SK-N-SH treated with all-trans-retinoic acid at 6 μM for 48 hours (cell line): Measurements from ENCODE around the gene PRIMPOL.

ENCODE experiments used
- ATAC-seq: fragments of 200-7000 bp; cut with Tn5 transposase; 3 replicates; pipeline ENCODE4 v1.9.1; 2020; ENCODE audit warnings: mild to moderate bottlenecking, moderate library complexity
- ARNTL ChIP-seq: fragments of 450-650 bp; formaldehyde crosslinking; IDR thresholded peaks from 2 replicates; pipeline ENCODE4 v1.5.0; 2020; ENCODE audit warnings: low read depth, mild to moderate bottlenecking, moderate library complexity, borderline replicate concordance
- BACH2 ChIP-seq: fragments of 250-450 bp; sonication (Bioruptor Pico); IDR thresholded peaks from 2 replicates; pipeline ENCODE4 v1.9.0; 2021; ENCODE audit warnings: mild to moderate bottlenecking, borderline replicate concordance
- CSDC2 ChIP-seq: fragments of 250-450 bp; sonication (Bioruptor Pico); IDR thresholded peaks from 2 replicates; pipeline ENCODE4 v1.5.0; 2020; ENCODE audit warnings: mild to moderate bottlenecking, moderate library complexity
- ESRRG ChIP-seq: fragments of 250-450 bp; sonication (Bioruptor Pico); IDR thresholded peaks from 2 replicates; pipeline ENCODE4 v1.6.1; 2021; ENCODE audit warnings: mild to moderate bottlenecking
- GLIS3 ChIP-seq: fragments of 250-450 bp; sonication (Bioruptor Pico); IDR thresholded peaks from 2 replicates; pipeline ENCODE4 v1.5.0; 2020; ENCODE audit warnings: mild to moderate bottlenecking, moderate library complexity
- ISL1 ChIP-seq: fragments of 250-450 bp; sonication (Bioruptor Pico); IDR thresholded peaks from 2 replicates; pipeline ENCODE4 v2.1.2; 2022; ENCODE audit warnings: mild to moderate bottlenecking, moderate library complexity
- OSR1 ChIP-seq: fragments of 250-450 bp; sonication (Bioruptor Pico); IDR thresholded peaks from 2 replicates; pipeline ENCODE4 v1.8.0; 2022; ENCODE audit warnings: moderate library complexity, mild to moderate bottlenecking, inconsistent platforms
- PPARA ChIP-seq: fragments of 250-450 bp; sonication (Bioruptor Pico); IDR thresholded peaks from 2 replicates; pipeline ENCODE4 v1.5.0; 2020; ENCODE audit warnings: mild to moderate bottlenecking, borderline replicate concordance
- RARB ChIP-seq: fragments of 250-450 bp; sonication (Bioruptor Pico); IDR thresholded peaks from 2 replicates; pipeline ENCODE4 v1.8.0; 2021; ENCODE audit warnings: mild to moderate bottlenecking, moderate library complexity
- SNAI2 ChIP-seq: fragments of 250-450 bp; sonication (Bioruptor Pico); IDR thresholded peaks from 2 replicates; pipeline ENCODE4 v1.5.0; 2020; ENCODE audit warnings: mild to moderate bottlenecking, moderate library complexity
- TCF4 ChIP-seq: fragments of 250-450 bp; sonication (Bioruptor Pico); IDR thresholded peaks from 2 replicates; pipeline ENCODE4 v1.8.0; 2021; ENCODE audit warnings: mild to moderate bottlenecking, moderate library complexity, borderline replicate concordance
- ZC3H10 ChIP-seq: fragments of 250-450 bp; sonication (Bioruptor Pico); IDR thresholded peaks from 2 replicates; pipeline ENCODE4 v1.5.1; 2021; ENCODE audit warnings: mild to moderate bottlenecking, moderate library complexity
- ZFP3 ChIP-seq: fragments of 250-450 bp; sonication (Bioruptor Pico); IDR thresholded peaks from 2 replicates; pipeline ENCODE4 v1.5.0; 2020; ENCODE audit warnings: mild to moderate bottlenecking, moderate library complexity
- ZFP30 ChIP-seq: fragments of 450-650 bp; formaldehyde crosslinking; IDR thresholded peaks from 2 replicates; pipeline ENCODE4 v1.5.0; 2022; ENCODE audit warnings: mild to moderate bottlenecking, moderate library complexity
- ZNF70 ChIP-seq: fragments of 450-650 bp; formaldehyde crosslinking; IDR thresholded peaks from 2 replicates; pipeline ENCODE4 v1.5.0; 2020; ENCODE audit warnings: mild to moderate bottlenecking, moderate library complexity
- ZNF8 ChIP-seq: fragments of 450-650 bp; formaldehyde crosslinking; IDR thresholded peaks from 2 replicates; pipeline ENCODE4 v1.5.0; 2020; ENCODE audit warnings: mild to moderate bottlenecking, moderate library complexity
- TF ChIP-seq, protein P1 (sequence below): fragments of 250-450 bp; sonication (Bioruptor Pico); IDR thresholded peaks from 2 replicates; pipeline ENCODE4 v1.8.0; 2020; ENCODE audit warnings: mild to moderate bottlenecking, moderate library complexity, borderline replicate concordance
- TF ChIP-seq, protein P2 (sequence below): fragments of 250-450 bp; sonication (Bioruptor Pico); IDR thresholded peaks from 2 replicates; pipeline ENCODE4 v1.5.1; 2021; ENCODE audit warnings: mild to moderate bottlenecking, moderate library complexity
- TF ChIP-seq, protein P3 (sequence below): fragments of 250-450 bp; sonication (Bioruptor Pico); IDR thresholded peaks from 2 replicates; pipeline ENCODE4 v1.5.1; 2020; ENCODE audit warnings: low read depth, mild to moderate bottlenecking, moderate library complexity
- TF ChIP-seq, protein P4 (sequence below): fragments of 250-450 bp; sonication (Bioruptor Pico); IDR thresholded peaks from 2 replicates; pipeline ENCODE4 v1.5.0; 2020; ENCODE audit warnings: mild to moderate bottlenecking, moderate library complexity
- TF ChIP-seq, protein P5 (sequence below): fragments of 250-450 bp; sonication (Bioruptor Pico); IDR thresholded peaks from 2 replicates; pipeline ENCODE4 v1.8.0; 2021; ENCODE audit warnings: low read depth, mild to moderate bottlenecking, moderate library complexity, borderline replicate concordance

PRIMPOL gene

DNA sequence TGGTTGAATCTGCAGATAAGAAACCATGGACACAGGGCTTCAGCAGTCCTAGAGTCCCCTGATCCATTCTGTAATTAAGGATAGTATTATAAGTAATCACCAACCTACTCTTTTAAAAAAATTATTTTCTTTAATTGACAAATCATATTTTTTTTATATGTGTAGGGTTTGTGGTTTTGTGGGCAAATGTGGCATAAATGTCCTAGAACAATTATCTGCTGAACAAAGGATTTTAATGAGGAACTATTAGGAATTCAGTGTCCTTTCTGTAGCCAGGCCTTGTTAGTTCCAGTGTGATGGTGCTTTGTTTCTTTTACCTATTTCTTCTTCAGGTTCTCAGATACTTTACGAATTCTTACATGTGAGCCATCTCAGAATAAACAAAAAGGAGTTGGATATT, 32.4 kb downstream of the PRIMPOL start:
- TF ChIP-seq GLIS3 (CRISPR knock-in tag) (no peak), ZFP30 (CRISPR knock-in tag) (no peak), TCF4 (no peak), ARNTL (CRISPR knock-in tag) (no peak), SNAI2 (CRISPR knock-in tag) (no peak), ZNF8 (no peak), OSR1 (CRISPR knock-in tag) (no peak), ISL1 (no peak), PPARA (CRISPR knock-in tag) (no peak), CSDC2 (CRISPR knock-in tag) (no peak), RARB (CRISPR knock-in tag) (no peak), ESRRG (CRISPR knock-in tag) (no peak), ZFP3 (CRISPR knock-in tag) (no peak), BACH2 (CRISPR knock-in tag) (no peak)
- TF ChIP-seq, protein P1, sequence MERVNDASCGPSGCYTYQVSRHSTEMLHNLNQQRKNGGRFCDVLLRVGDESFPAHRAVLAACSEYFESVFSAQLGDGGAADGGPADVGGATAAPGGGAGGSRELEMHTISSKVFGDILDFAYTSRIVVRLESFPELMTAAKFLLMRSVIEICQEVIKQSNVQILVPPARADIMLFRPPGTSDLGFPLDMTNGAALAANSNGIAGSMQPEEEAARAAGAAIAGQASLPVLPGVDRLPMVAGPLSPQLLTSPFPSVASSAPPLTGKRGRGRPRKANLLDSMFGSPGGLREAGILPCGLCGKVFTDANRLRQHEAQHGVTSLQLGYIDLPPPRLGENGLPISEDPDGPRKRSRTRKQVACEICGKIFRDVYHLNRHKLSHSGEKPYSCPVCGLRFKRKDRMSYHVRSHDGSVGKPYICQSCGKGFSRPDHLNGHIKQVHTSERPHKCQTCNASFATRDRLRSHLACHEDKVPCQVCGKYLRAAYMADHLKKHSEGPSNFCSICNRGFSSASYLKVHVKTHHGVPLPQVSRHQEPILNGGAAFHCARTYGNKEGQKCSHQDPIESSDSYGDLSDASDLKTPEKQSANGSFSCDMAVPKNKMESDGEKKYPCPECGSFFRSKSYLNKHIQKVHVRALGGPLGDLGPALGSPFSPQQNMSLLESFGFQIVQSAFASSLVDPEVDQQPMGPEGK (CRISPR knock-in tag): no peak
- TF ChIP-seq, protein P2, sequence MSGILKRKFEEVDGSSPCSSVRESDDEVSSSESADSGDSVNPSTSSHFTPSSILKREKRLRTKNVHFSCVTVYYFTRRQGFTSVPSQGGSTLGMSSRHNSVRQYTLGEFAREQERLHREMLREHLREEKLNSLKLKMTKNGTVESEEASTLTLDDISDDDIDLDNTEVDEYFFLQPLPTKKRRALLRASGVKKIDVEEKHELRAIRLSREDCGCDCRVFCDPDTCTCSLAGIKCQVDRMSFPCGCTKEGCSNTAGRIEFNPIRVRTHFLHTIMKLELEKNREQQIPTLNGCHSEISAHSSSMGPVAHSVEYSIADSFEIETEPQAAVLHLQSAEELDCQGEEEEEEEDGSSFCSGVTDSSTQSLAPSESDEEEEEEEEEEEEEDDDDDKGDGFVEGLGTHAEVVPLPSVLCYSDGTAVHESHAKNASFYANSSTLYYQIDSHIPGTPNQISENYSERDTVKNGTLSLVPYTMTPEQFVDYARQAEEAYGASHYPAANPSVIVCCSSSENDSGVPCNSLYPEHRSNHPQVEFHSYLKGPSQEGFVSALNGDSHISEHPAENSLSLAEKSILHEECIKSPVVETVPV (CRISPR knock-in tag): no peak
- TF ChIP-seq, protein P3, sequence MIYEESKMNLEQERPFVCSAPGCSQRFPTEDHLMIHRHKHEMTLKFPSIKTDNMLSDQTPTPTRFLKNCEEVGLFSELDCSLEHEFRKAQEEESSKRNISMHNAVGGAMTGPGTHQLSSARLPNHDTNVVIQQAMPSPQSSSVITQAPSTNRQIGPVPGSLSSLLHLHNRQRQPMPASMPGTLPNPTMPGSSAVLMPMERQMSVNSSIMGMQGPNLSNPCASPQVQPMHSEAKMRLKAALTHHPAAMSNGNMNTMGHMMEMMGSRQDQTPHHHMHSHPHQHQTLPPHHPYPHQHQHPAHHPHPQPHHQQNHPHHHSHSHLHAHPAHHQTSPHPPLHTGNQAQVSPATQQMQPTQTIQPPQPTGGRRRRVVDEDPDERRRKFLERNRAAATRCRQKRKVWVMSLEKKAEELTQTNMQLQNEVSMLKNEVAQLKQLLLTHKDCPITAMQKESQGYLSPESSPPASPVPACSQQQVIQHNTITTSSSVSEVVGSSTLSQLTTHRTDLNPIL (CRISPR knock-in tag): no peak
- TF ChIP-seq, protein P4, sequence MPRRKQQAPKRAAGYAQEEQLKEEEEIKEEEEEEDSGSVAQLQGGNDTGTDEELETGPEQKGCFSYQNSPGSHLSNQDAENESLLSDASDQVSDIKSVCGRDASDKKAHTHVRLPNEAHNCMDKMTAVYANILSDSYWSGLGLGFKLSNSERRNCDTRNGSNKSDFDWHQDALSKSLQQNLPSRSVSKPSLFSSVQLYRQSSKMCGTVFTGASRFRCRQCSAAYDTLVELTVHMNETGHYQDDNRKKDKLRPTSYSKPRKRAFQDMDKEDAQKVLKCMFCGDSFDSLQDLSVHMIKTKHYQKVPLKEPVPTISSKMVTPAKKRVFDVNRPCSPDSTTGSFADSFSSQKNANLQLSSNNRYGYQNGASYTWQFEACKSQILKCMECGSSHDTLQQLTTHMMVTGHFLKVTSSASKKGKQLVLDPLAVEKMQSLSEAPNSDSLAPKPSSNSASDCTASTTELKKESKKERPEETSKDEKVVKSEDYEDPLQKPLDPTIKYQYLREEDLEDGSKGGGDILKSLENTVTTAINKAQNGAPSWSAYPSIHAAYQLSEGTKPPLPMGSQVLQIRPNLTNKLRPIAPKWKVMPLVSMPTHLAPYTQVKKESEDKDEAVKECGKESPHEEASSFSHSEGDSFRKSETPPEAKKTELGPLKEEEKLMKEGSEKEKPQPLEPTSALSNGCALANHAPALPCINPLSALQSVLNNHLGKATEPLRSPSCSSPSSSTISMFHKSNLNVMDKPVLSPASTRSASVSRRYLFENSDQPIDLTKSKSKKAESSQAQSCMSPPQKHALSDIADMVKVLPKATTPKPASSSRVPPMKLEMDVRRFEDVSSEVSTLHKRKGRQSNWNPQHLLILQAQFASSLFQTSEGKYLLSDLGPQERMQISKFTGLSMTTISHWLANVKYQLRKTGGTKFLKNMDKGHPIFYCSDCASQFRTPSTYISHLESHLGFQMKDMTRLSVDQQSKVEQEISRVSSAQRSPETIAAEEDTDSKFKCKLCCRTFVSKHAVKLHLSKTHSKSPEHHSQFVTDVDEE (CRISPR knock-in tag): no peak
- TF ChIP-seq, protein P5, sequence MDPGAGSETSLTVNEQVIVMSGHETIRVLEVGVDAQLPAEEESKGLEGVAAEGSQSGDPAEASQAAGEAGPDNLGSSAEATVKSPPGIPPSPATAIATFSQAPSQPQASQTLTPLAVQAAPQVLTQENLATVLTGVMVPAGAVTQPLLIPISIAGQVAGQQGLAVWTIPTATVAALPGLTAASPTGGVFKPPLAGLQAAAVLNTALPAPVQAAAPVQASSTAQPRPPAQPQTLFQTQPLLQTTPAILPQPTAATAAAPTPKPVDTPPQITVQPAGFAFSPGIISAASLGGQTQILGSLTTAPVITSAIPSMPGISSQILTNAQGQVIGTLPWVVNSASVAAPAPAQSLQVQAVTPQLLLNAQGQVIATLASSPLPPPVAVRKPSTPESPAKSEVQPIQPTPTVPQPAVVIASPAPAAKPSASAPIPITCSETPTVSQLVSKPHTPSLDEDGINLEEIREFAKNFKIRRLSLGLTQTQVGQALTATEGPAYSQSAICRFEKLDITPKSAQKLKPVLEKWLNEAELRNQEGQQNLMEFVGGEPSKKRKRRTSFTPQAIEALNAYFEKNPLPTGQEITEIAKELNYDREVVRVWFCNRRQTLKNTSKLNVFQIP (CRISPR knock-in tag): no peak

DNA sequence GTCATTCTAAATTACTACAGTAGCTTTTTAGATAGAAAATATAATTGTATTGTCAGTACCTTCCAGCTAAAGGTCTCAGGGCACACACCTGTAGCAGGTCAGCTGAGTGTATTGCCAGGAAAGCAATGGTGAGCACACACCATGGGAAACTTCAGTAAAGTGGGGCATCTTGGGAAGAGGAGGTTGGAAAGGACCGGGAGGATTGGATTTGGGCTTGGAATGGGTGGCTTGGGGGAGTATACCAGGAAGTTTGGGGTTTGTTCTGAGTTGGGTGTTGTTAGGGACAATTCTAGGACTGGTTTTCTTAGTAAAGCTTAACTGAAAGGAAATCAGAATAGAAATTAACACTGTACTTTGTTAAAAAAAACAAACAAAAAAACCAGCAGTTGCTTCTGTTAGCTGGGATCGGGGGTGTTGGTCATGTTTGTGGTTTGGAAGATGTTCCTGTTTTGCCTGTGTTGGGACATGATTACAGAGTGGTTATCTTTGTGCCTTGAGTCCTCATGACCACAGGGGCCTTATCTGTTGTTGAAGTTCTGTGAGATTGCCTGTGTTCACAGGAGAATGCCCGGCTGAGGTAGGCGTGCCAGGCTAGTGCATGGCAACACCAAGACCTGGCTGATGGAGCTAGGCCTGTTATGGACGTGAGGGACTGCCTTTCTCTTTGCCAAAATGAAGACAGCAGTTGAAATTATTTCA, 35.1 kb downstream of the PRIMPOL start:
- ATAC-seq: no peak
- TF ChIP-seq ZFP3 (CRISPR knock-in tag) (no peak), ZC3H10 (CRISPR knock-in tag) (no peak), ISL1 (no peak), ZNF70 (CRISPR knock-in tag) (no peak), OSR1 (CRISPR knock-in tag) (no peak), SNAI2 (CRISPR knock-in tag) (no peak), RARB (CRISPR knock-in tag) (no peak), GLIS3 (CRISPR knock-in tag) (no peak), ESRRG (CRISPR knock-in tag) (no peak), ZNF8 (no peak), TCF4 (no peak)
- TF ChIP-seq, protein P4 (CRISPR knock-in tag): no peak
- TF ChIP-seq, protein P3 (CRISPR knock-in tag): no peak
- TF ChIP-seq, protein P1 (CRISPR knock-in tag): no peak
- TF ChIP-seq, protein P2 (CRISPR knock-in tag): no peak

More for the DNA sequence above, 32.4 kb downstream of the PRIMPOL start:
- no peak for ATAC-seq
